Measurements from ENCODE around the gene ADAMTS12. TPM values are rescaled to one million over a fixed set of nuclear protein-coding genes. Genes with fewer than 3 reads are reported as not detected.

Gene ADAMTS12
- total and polyA plus RNA-seq, 9 of the 15 experiments (the other 6 are each of a cell fraction or from before 2014, with no cell fraction given): 0.11 TPM; not detected in 8

DNA sequence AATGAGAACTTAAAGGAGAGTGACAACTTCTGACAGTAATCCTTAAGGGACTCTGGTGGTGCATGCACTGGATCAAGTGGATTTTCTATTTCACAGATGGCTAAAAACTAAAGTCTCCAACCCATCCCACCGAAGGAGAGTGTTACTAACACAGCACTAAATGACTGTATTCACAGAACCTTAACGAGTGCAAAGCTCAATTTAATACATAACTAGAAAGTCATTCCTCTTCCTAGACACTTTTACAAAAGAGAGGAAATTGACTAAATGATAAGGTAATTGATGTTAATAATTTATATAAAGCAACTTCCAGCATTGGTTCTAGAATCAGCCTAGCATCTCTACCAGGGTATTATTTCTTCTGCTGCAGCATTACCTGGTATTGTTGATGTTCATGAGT, 189.8 kb downstream of the ADAMTS12 start:
- whole genome bisulfite sequencing (ENCODE audit: insufficient coverage, low coverage, missing lambda C conversion rate): 0% methylated on average over 2 of the region's 2 CpGs
- H3K9me1 ChIP-seq (ENCODE audit: control insufficient read depth, insufficient read depth, low read length): no peaks in the 10 kb centered on the region
- no peak overlapping the region for H3K4me3 ChIP-seq
- ChIA-PET POLR2A (no interaction called here), CTCF (ENCODE audit: low intra/inter-chr PET ratio) (no interaction called here)
- intact Hi-C loops (cut with micrococcal nuclease) (no loop called here), in situ Hi-C loops (cut with MboI) (no loop called here)
- H3K27ac ChIP-seq (ENCODE audit: extremely low read depth, low read depth, low read length): no peak overlapping the region
- H3K9me3 ChIP-seq (replicated peaks; ENCODE audit: control insufficient read depth, insufficient read depth, low read depth, low read length): no peaks in the 10 kb centered on the region; the same call in 1 of the 2 replicates
- TF ChIP-seq, protein P1, sequence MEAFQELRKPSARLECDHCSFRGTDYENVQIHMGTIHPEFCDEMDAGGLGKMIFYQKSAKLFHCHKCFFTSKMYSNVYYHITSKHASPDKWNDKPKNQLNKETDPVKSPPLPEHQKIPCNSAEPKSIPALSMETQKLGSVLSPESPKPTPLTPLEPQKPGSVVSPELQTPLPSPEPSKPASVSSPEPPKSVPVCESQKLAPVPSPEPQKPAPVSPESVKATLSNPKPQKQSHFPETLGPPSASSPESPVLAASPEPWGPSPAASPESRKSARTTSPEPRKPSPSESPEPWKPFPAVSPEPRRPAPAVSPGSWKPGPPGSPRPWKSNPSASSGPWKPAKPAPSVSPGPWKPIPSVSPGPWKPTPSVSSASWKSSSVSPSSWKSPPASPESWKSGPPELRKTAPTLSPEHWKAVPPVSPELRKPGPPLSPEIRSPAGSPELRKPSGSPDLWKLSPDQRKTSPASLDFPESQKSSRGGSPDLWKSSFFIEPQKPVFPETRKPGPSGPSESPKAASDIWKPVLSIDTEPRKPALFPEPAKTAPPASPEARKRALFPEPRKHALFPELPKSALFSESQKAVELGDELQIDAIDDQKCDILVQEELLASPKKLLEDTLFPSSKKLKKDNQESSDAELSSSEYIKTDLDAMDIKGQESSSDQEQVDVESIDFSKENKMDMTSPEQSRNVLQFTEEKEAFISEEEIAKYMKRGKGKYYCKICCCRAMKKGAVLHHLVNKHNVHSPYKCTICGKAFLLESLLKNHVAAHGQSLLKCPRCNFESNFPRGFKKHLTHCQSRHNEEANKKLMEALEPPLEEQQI (IDR thresholded peaks at IDR 0.05): no peak
- TF ChIP-seq MXI1 (IDR thresholded peaks at IDR 0.05; ENCODE audit: low read depth, low read length): no peak
- H2AFZ ChIP-seq (ENCODE audit: low read depth, low read length): no peak overlapping the region
- H3K4me2 ChIP-seq (ENCODE audit: insufficient read depth, low read length): no peak overlapping the region
- DNase-seq (ENCODE audit: extremely low read depth in 1 of 4, low spot score in 3 of 4): no peak
- no peak for ATAC-seq
- no peaks in the 10 kb centered on the region for H3K79me2 ChIP-seq (ENCODE audit: control insufficient read depth, insufficient read depth, low read length)
- H3K36me3 ChIP-seq (ENCODE audit: control insufficient read depth, insufficient read depth, low read length): no peaks in the 10 kb centered on the region
- H3K9ac ChIP-seq (ENCODE audit: insufficient read depth in 1 of 2, low read depth in 2 of 2, low read length in 2 of 2): no peak overlapping the region
- no peaks in the 10 kb centered on the region for H3K4me1 ChIP-seq (replicated peaks in 1 of 2; ENCODE audit: control insufficient read depth in 2 of 2, insufficient read depth in 2 of 2, low read length in 2 of 2)
- no peak for FAIRE-seq
- H4K20me1 ChIP-seq (replicated peaks; ENCODE audit: control insufficient read depth, insufficient read depth, low read length): no peaks in the 10 kb centered on the region
- BruUV-seq (replicated peaks): no TSS peak
- no peaks in the 10 kb centered on the region for H3K27me3 ChIP-seq (ENCODE audit: control insufficient read depth in 2 of 2, insufficient read depth in 2 of 2, low read length in 2 of 2)

DNA sequence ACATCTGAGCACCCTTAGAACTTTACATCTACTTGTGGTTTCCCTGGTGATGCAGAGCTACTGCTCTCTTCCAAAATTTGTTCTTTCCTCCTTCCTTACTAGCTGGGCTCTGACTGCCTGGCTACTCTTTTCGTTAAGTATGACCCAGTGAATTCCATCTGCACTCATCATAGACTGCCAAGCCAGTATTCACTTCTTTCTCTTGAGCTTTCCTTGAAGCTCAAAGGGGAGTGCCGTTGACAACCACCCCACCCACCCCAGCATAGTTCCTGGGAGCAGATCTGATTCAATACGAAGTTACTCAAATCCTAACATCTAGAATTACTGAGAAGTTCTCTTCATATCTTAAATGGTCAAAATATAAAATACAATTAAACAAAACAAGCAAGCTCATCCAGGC, 190.5 kb downstream of the ADAMTS12 start:
- CTCF ChIA-PET (ENCODE audit: low intra/inter-chr PET ratio): no interaction called here
- POLR2A ChIA-PET: no interaction called here
- ATAC-seq: no peak
- WGBS (ENCODE audit: insufficient coverage, low coverage, missing lambda C conversion rate): 0% methylated on average over 3 of the region's 3 CpGs
- intact Hi-C loops (cut with micrococcal nuclease) (no loop called here), in situ Hi-C loops (cut with MboI) (no loop called here)
- Histone ChIP-seq H4K20me1 (replicated peaks; ENCODE audit: control insufficient read depth, insufficient read depth, low read length) (no peaks in the 10 kb centered on the region), H3K36me3 (ENCODE audit: control insufficient read depth, insufficient read depth, low read length) (no peaks in the 10 kb centered on the region), H3K9ac (ENCODE audit: insufficient read depth in 1 of 2, low read depth in 2 of 2, low read length in 2 of 2) (no peak overlapping the region), H3K4me1 (replicated peaks in 1 of 2; ENCODE audit: control insufficient read depth in 2 of 2, insufficient read depth in 2 of 2, low read length in 2 of 2) (no peaks in the 10 kb centered on the region), H3K9me1 (ENCODE audit: control insufficient read depth, insufficient read depth, low read length) (no peaks in the 10 kb centered on the region), H3K27me3 (ENCODE audit: control insufficient read depth in 2 of 2, insufficient read depth in 2 of 2, low read length in 2 of 2) (no peaks in the 10 kb centered on the region), H3K9me3 (replicated peaks; ENCODE audit: control insufficient read depth, insufficient read depth, low read depth, low read length) (no peaks in the 10 kb centered on the region), H3K4me2 (ENCODE audit: insufficient read depth, low read length) (no peak overlapping the region), H3K4me3 (no peak overlapping the region), H3K27ac (ENCODE audit: extremely low read depth, low read depth, low read length) (no peak overlapping the region), H3K79me2 (ENCODE audit: control insufficient read depth, insufficient read depth, low read length) (no peaks in the 10 kb centered on the region), H2AFZ (ENCODE audit: low read depth, low read length) (no peak overlapping the region)
- FAIRE-seq: no peak
- no peak for DNase-seq (ENCODE audit: extremely low read depth in 1 of 4, low spot score in 3 of 4)
- BruUV-seq (replicated peaks): no TSS peak
- TF ChIP-seq ARNT (IDR thresholded peaks at IDR 0.05) (no peak), DMBX1 (CRISPR knock-in tag; IDR thresholded peaks at IDR 0.05; ENCODE audit: borderline replicate concordance) (no peak), FOXK1 (CRISPR knock-in tag; IDR thresholded peaks at IDR 0.05; ENCODE audit: borderline replicate concordance) (no peak), FOXK2 (conservative IDR thresholded peaks at IDR 0.05 in 1 of 2, IDR thresholded peaks at IDR 0.05 in 1 of 2; ENCODE audit: low read depth in 2 of 2) (no peak), NCOR1 (IDR thresholded peaks at IDR 0.05) (no peak), ZNF263 (CRISPR knock-in tag; IDR thresholded peaks at IDR 0.05; ENCODE audit: borderline replicate concordance) (no peak), HCFC1 (IDR thresholded peaks at IDR 0.05; ENCODE audit: low read depth, low read length) (no peak), RBM39 (optimal IDR thresholded peaks at IDR 0.05; ENCODE audit: low read depth, low read length) (no peak), ZNF197 (CRISPR knock-in tag; IDR thresholded peaks at IDR 0.05; ENCODE audit: low read depth) (no peak), CBX5 (IDR thresholded peaks at IDR 0.05; ENCODE audit: borderline replicate concordance, low read depth) (no peak), FOS (IDR thresholded peaks at IDR 0.05; ENCODE audit: extremely low read depth, insufficient read length) (no peak)
